Thyroid gland (tissue), 4 donors: ENCODE measurements around the gene L3MBTL2.

ENCODE experiments used
- POLR2A ChIP-seq, 2 donors: fragments of 450-650 bp; IDR thresholded peaks; one replicate each; pipeline ENCODE4 v1.6.1; 2017; ENCODE audit warnings: antibody characterized with exemption in 2 of 2, mild to moderate bottlenecking in 2 of 2, moderate library complexity in 1 of 2
- TF ChIP-seq, protein P1 (sequence below), 6 experiments: fragments of 200-600 bp in 3 of 6; fragments of 450-650 bp in 3 of 6; sonication (generic) in 3 of 6; IDR thresholded peaks; one replicate each; pipeline ENCODE4 v1.5.1; 2016 to 2019; ENCODE audit warnings: antibody characterized with exemption in 6 of 6, mild to moderate bottlenecking in 2 of 6, inconsistent platforms in 1 of 6, moderate library complexity in 1 of 6

DNA sequence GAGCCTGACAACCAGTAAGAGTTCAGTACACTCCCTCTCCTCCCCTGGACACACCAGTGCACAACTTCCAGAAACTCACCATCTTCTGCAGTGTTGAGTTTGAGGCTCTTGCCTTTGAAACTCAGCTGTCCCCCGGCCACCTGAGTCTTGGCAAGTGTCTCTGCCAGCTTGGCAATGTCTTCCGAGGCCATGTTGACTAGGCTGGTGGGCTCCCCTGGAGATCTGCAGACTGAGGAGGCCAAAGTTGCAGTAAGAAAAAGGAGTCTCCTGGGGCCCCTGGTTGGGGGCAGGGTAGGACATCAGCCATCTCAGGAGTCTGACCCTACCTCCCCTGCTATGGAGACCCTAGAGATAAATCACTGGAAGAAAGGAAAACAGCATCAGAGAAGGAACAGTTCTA lies 75.7 kb downstream of the L3MBTL2 start:
- TF ChIP-seq, protein P1, sequence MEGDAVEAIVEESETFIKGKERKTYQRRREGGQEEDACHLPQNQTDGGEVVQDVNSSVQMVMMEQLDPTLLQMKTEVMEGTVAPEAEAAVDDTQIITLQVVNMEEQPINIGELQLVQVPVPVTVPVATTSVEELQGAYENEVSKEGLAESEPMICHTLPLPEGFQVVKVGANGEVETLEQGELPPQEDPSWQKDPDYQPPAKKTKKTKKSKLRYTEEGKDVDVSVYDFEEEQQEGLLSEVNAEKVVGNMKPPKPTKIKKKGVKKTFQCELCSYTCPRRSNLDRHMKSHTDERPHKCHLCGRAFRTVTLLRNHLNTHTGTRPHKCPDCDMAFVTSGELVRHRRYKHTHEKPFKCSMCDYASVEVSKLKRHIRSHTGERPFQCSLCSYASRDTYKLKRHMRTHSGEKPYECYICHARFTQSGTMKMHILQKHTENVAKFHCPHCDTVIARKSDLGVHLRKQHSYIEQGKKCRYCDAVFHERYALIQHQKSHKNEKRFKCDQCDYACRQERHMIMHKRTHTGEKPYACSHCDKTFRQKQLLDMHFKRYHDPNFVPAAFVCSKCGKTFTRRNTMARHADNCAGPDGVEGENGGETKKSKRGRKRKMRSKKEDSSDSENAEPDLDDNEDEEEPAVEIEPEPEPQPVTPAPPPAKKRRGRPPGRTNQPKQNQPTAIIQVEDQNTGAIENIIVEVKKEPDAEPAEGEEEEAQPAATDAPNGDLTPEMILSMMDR (IDR thresholded peaks at IDR 0.05): no peak
- no peak for TF ChIP-seq POLR2A (IDR thresholded peaks at IDR 0.05)
